Thyroid gland (tissue), 4 donors: Measurements from ENCODE around the gene ANKRD9. TPM values are rescaled to one million over a fixed set of nuclear protein-coding genes. Genes with fewer than 3 reads are reported as not detected.

ENCODE experiments used
- DNase-seq, 2 donors: peaks; one replicate each; pipeline ENCODE4 v3.0.0-alpha.2; 2019
- H3K27ac ChIP-seq, 3 donors: fragments of 200-600 bp; sonication (generic); 1 replicate in 2 of 3; 2 replicates in 1 of 3; pipeline ENCODE4 v1.5.1; 2016 to 2019; ENCODE audit warnings: mild to moderate bottlenecking in 1 of 3, moderate library complexity in 1 of 3
- H3K27me3 ChIP-seq: fragments of 200-600 bp; sonication (generic); one replicate; pipeline ENCODE4 v1.5.1; 2019
- H3K36me3 ChIP-seq, 2 donors: fragments of 200-600 bp; sonication (generic); one replicate each; pipeline ENCODE4 v1.5.1; 2016 to 2019
- H3K4me1 ChIP-seq, 2 donors: fragments of 200-600 bp; sonication (generic); one replicate each; pipeline ENCODE4 v1.5.1; 2017 to 2019
- H3K4me3 ChIP-seq, 3 donors: fragments of 200-600 bp; sonication (generic); replicated peaks in 1 of 3; 1 replicate in 2 of 3; 2 replicates in 1 of 3; pipeline ENCODE4 v1.5.1; 2016; ENCODE audit warnings: mild to moderate bottlenecking in 1 of 3
- H3K9me3 ChIP-seq: fragments of 200-600 bp; sonication (generic); one replicate; pipeline ENCODE4 v1.5.1; 2017
- CTCF ChIP-seq, 6 experiments: fragments of 200-600 bp in 3 of 6; fragments of 450-650 bp in 3 of 6; sonication (generic) in 3 of 6; IDR thresholded peaks; one replicate each; pipeline ENCODE4 v1.5.1; 2016 to 2019; ENCODE audit warnings: antibody characterized with exemption in 6 of 6, mild to moderate bottlenecking in 2 of 6, inconsistent platforms in 1 of 6, moderate library complexity in 1 of 6
- POLR2A ChIP-seq, 2 donors: fragments of 450-650 bp; IDR thresholded peaks; one replicate each; pipeline ENCODE4 v1.6.1; 2017; ENCODE audit warnings: antibody characterized with exemption in 2 of 2, mild to moderate bottlenecking in 2 of 2, moderate library complexity in 1 of 2
- WGBS, 2 donors: methylation state at CpG; one replicate each; pipeline ENCODE4 v1.1.5; 2017; 5-methylcytosine and 5-hydroxymethylcytosine counted together
- intact Hi-C: fragments of 100-400 bp; cut with DNase I; formaldehyde crosslinking; loops from one replicate; pipeline ENCODE4 v1.15.1; 2023
- total RNA-seq, 4 donors: library from RNA; depleted of rRNA; stranded (reverse); fragments of >200 nt; gene quantifications; one replicate each; pipeline ENCODE4 v1.2.3, GENCODE V29; 2016

ANKRD9 gene
- total RNA-seq, 4 donors from 2014 or later, result 36.4 to 62.8 (median 55.0) TPM

- 78 to 92% methylated on average over 11 to 12 of the region's 12 CpGs for WGBS, 2 donors
- no peak overlapping the region for H3K4me3 ChIP-seq
- H3K9me3 ChIP-seq, result no peaks in the 10 kb centered on the region
- DNase-seq, result no peak
- peak overlapping the region in 2 of 3 donors; percentile 28 to 38 for H3K27ac ChIP-seq
- H3K4me1 ChIP-seq, result peaks cover 12 to 29% of the 10 kb centered on the region in 2 donors
- H3K36me3 ChIP-seq, result peaks cover 0 to 3% of the 10 kb centered on the region in 2 donors
- H3K27me3 ChIP-seq, result no peaks in the 10 kb centered on the region
- intact Hi-C loops, result no loop called here
- TF ChIP-seq CTCF (IDR thresholded peaks at IDR 0.05), result no peak
- no peak for TF ChIP-seq POLR2A (IDR thresholded peaks at IDR 0.05)
Measured at GRCh38 chr14:102503641-102504327, 5.8 kb downstream of the ANKRD9 start.

- no peak for TF ChIP-seq POLR2A (IDR thresholded peaks at IDR 0.05)
- peaks cover 10 to 23% of the 10 kb centered on the region in 2 donors for H3K4me1 ChIP-seq
- no peak overlapping the region for H3K27ac ChIP-seq
- 90 to 95% methylated on average over 10 of the region's 10 CpGs for WGBS, 2 donors
- H3K4me3 ChIP-seq, result no peak overlapping the region
- no peak for DNase-seq
- peaks cover 0 to 10% of the 10 kb centered on the region in 2 donors for H3K36me3 ChIP-seq
- intact Hi-C loops, result no loop called here
- H3K27me3 ChIP-seq, result no peaks in the 10 kb centered on the region
- no peaks in the 10 kb centered on the region for H3K9me3 ChIP-seq
Measured at GRCh38 chr14:102502571-102502970, 7.0 kb downstream of the ANKRD9 start.

- Histone ChIP-seq H3K4me1 (peaks cover 10 to 23% of the 10 kb centered on the region in 2 donors), H3K36me3 (peaks cover 0 to 10% of the 10 kb centered on the region in 2 donors), H3K27me3 (no peaks in the 10 kb centered on the region), H3K4me3 (no peak overlapping the region), H3K27ac (no peak overlapping the region), H3K9me3 (no peaks in the 10 kb centered on the region)
- no peak for DNase-seq
- TF ChIP-seq CTCF (IDR thresholded peaks at IDR 0.05), result no peak
- no peak for TF ChIP-seq POLR2A (IDR thresholded peaks at IDR 0.05)
- intact Hi-C loops, result no loop called here
- WGBS, 2 donors, result 88 to 92% methylated on average over 20 of the region's 20 CpGs
Measured at GRCh38 chr14:102501751-102502315, 7.7 kb downstream of the ANKRD9 start.

- WGBS, 2 donors, result 80 to 83% methylated on average over 3 of the region's 3 CpGs
- Histone ChIP-seq H3K4me1 (peaks cover 10 to 23% of the 10 kb centered on the region in 2 donors), H3K9me3 (no peaks in the 10 kb centered on the region), H3K27me3 (no peaks in the 10 kb centered on the region), H3K27ac (peak overlapping the region; percentile 83 to 93 (median 89)), H3K4me3 (no peak overlapping the region), H3K36me3 (peaks cover 0 to 10% of the 10 kb centered on the region in 2 donors)
- intact Hi-C loops, result no loop called here
- DNase-seq, result no peak
- TF ChIP-seq POLR2A (IDR thresholded peaks at IDR 0.05), result no peak
- no peak for TF ChIP-seq CTCF (IDR thresholded peaks at IDR 0.05)
Measured at GRCh38 chr14:102500713-102501112, 8.9 kb downstream of the ANKRD9 start.

GRCh38 chr14:102500158-102500662, 9.4 kb downstream of the ANKRD9 start:
- Histone ChIP-seq H3K9me3 (no peaks in the 10 kb centered on the region), H3K4me1 (peaks cover 10 to 23% of the 10 kb centered on the region in 2 donors), H3K36me3 (peaks cover 0 to 10% of the 10 kb centered on the region in 2 donors), H3K27ac (peak overlapping the region; percentile 83 to 93 (median 89)), H3K4me3 (no peak overlapping the region), H3K27me3 (no peaks in the 10 kb centered on the region)
- DNase-seq, result peak; percentile 94 to 95
- TF ChIP-seq POLR2A (IDR thresholded peaks at IDR 0.05) (peak in 1 of 2 donors; percentile 45), CTCF (IDR thresholded peaks at IDR 0.05) (no peak)
- 39 to 43% methylated on average over 9 of the region's 14 CpGs for WGBS, 2 donors
- intact Hi-C loops, result no loop called here
